GM19455 (cell line): ENCODE results near the gene HPSE.

Experiments used
- ATAC-seq: cut with Tn5 transposase; IDR thresholded peaks from one replicate; pipeline ENCODE4 v1.9.1; 2021; ENCODE audit not compliant: unreplicated experiment

Gene HPSE

DNA sequence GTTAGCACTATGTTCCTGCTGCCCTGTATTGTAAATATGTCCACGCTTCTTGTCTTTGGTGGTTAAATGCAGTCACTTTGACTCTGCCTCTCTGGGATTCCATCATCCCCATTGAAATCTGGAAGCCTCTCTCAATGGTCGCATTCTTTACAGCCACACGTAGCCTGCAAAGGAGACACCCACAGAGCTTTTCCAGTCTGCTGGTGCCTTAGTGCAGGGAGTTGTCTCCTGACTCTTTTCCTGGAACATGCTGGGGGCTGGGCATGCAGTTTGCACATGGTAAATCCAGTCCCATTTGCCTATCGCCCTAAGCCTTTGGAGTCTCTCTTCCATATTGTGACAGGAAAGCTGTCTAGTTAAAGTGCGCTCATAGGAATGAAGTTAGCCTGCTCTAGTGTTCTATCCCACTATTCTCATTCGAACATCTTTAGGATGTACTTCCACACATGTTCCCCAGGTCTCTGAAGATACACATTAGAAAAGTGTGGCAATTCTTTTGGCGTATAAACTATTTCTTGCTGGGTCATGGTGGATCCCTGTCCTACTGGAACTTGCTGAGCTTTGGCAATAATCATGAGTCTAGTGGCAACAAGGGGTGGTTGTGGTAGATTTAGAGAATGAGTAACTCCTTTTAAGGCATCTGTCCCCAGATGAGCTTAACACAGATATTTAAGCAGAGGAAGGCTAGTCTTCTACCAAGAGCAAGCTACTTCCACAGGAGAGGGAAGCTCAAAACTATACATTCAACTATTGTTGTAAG, 83.8 kb downstream of the HPSE start:
- ATAC-seq = no peak

DNA sequence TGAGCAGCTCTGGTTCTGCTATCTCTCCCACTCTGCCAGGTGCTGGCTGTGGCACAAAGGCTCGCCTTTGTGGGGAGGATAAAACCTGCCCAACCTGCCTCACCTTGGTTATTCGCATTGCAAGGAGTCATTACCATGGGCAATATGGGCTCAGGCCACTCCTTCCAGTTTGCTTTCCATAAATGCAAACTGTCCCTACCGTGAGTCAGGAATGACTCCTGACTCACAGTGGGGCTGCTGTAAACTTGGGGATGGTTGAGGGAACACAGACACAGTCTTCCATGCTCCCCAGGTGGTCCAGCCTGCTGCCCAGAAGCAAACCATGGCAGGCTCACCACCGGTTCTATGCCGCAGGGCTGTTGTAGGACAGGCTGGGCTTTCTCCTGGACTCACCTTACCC, 86.2 kb downstream of the HPSE start:
- no peak for ATAC-seq

- ATAC-seq = no peak
Observed at GRCh38 chr4:83247415-83248357, 87.0 kb downstream of the HPSE start.
